Body of pancreas (tissue), 4 donors: Measurements from ENCODE around the gene RIN3. TPM values are rescaled to one million over a fixed set of nuclear protein-coding genes. Genes with fewer than 3 reads are reported as not detected.

ENCODE experiments used
- ATAC-seq: fragments of 150-250 bp; one replicate; pipeline ENCODE4 v1.9.1; 2016
- DNase-seq, 4 donors: peaks; one replicate each; pipeline ENCODE4 v3.0.0-alpha.2; 2019
- H3K27ac ChIP-seq, 4 donors: fragments of 200-600 bp; sonication (generic); 1 replicate in 3 of 4; 2 replicates in 1 of 4; pipeline versions ENCODE4 v1.5.1 to v1.6.1; 2016 to 2019; ENCODE audit warnings: mild to moderate bottlenecking in 1 of 4, mixed read lengths in 1 of 4, moderate library complexity in 1 of 4
- H3K27me3 ChIP-seq, 2 donors: fragments of 200-600 bp; sonication (generic); one replicate each; pipeline ENCODE4 v1.6.0; 2016; ENCODE audit warnings: mild to moderate bottlenecking in 1 of 2
- H3K36me3 ChIP-seq, 2 donors: fragments of 200-600 bp; sonication (generic); replicated peaks in 1 of 2; 2 replicates each; pipeline ENCODE4 v1.5.1; 2016; ENCODE audit warnings: low read depth in 2 of 2; ENCODE audit not compliant: insufficient read depth in 1 of 2
- H3K4me1 ChIP-seq: fragments of 200-600 bp; sonication (generic); one replicate; pipeline ENCODE4 v1.6.0; 2016
- H3K4me3 ChIP-seq, 2 donors: fragments of 200-600 bp; sonication (generic); 1 replicate in 1 of 2; 2 replicates in 1 of 2; pipeline ENCODE4 v1.5.1; 2016 to 2019
- H3K9me3 ChIP-seq, 3 donors: fragments of 200-600 bp; sonication (generic); 1 replicate in 2 of 3; 2 replicates in 1 of 3; pipeline ENCODE4 v1.5.1; 2016
- POLR2A ChIP-seq, 3 donors: fragments of 450-650 bp; IDR thresholded peaks; one replicate each; pipeline ENCODE4 v1.6.1; 2016; ENCODE audit warnings: antibody characterized with exemption in 3 of 3, mild to moderate bottlenecking in 2 of 3
- WGBS, 2 donors: methylation state at CpG; one replicate each; pipeline ENCODE4 v1.1.5; 2017; 5-methylcytosine and 5-hydroxymethylcytosine counted together
- intact Hi-C: fragments of 100-400 bp; cut with DNase I; formaldehyde crosslinking; loops from one replicate; pipeline ENCODE4 v1.15.1; 2023
- total RNA-seq, 2 donors: library from RNA; depleted of rRNA; stranded (reverse); fragments of >200 nt; gene quantifications; one replicate each; pipeline ENCODE4 v1.1.0, GENCODE V29; 2016
- TF ChIP-seq, protein P1 (sequence below), 7 experiments: fragments of 450-650 bp in 4 of 7; fragments of 200-600 bp in 3 of 7; sonication (generic) in 3 of 7; IDR thresholded peaks; one replicate each; pipeline ENCODE4 v1.5.1; 2016 to 2019; ENCODE audit warnings: antibody characterized with exemption in 7 of 7

The RIN3 gene
- total RNA-seq, 2 donors from 2014 or later = 2.6 to 3.3 TPM

DNA sequence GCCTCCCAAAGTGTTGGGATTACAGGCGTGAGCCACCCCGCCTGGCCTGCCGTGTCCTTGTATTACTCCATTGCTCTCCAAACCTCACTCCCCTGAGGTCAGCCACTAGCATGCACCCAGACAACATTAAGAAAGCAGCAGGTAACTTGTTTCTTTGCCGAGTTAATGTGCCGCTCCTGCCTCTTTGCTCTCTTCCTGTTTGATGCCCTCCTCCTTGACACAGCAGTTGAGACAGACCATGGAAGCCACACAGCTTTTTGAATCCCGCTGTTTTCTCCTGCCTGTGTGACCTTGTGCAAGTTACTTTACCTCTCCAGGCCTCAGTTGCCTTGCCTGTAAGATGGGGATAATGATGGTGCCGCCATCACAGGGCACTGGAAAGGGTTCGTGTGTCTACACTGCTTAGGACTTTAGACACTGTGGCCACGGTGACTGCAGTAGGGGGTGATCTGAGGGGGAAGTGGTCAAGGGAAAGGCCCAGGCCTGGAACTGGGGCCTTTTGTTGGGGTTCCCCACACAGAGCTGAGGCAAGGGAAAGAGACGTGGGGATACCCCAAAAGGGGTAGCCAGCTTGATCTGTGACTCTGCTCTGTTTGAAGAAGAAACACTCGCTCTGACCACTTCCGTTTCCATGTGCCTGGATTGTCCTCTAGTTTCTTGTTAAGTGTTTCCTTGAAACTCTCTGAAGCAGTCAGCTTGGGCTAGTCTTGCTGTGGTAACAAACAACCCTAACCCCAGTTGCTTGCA, 69.3 kb downstream of the RIN3 start:
- no peaks in the 10 kb centered on the region for H3K4me1 ChIP-seq
- DNase-seq (no peak), ATAC-seq (no peak)
- no peak overlapping the region for H3K27ac ChIP-seq
- H3K9me3 ChIP-seq = no peaks in the 10 kb centered on the region
- no peak for TF ChIP-seq POLR2A (IDR thresholded peaks at IDR 0.05)
- TF ChIP-seq, protein P1, sequence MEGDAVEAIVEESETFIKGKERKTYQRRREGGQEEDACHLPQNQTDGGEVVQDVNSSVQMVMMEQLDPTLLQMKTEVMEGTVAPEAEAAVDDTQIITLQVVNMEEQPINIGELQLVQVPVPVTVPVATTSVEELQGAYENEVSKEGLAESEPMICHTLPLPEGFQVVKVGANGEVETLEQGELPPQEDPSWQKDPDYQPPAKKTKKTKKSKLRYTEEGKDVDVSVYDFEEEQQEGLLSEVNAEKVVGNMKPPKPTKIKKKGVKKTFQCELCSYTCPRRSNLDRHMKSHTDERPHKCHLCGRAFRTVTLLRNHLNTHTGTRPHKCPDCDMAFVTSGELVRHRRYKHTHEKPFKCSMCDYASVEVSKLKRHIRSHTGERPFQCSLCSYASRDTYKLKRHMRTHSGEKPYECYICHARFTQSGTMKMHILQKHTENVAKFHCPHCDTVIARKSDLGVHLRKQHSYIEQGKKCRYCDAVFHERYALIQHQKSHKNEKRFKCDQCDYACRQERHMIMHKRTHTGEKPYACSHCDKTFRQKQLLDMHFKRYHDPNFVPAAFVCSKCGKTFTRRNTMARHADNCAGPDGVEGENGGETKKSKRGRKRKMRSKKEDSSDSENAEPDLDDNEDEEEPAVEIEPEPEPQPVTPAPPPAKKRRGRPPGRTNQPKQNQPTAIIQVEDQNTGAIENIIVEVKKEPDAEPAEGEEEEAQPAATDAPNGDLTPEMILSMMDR (IDR thresholded peaks at IDR 0.05) = no peak
- intact Hi-C loops = no loop called here
- H3K4me3 ChIP-seq = no peak overlapping the region
- no peaks in the 10 kb centered on the region for H3K27me3 ChIP-seq
- H3K36me3 ChIP-seq = no peaks in the 10 kb centered on the region
- 80 to 87% methylated on average over 12 of the region's 12 CpGs for WGBS, 2 donors

DNA sequence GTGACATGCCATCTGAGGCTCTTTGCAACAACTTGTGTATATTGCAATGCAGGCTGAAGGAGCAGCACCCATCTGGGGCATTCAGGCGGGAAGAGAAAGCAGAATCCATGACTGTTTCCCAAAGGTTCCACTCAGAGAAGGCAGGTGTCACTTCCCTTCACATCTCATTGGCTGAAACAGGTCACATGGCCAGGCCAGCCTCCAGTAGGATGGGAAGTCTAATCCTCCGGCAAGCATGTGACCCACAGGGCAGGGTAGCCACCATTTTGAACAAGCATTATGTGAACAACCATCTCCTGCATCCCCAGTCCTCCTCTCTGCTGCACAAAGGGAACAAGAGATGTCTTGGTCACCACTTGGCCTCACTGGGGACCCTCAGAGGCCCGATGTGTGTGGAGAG, 70.6 kb downstream of the RIN3 start:
- TF ChIP-seq POLR2A (IDR thresholded peaks at IDR 0.05) = no peak
- TF ChIP-seq, protein P1 (IDR thresholded peaks at IDR 0.05) = no peak
- H3K27me3 ChIP-seq = no peaks in the 10 kb centered on the region
- no peak overlapping the region for H3K4me3 ChIP-seq
- H3K27ac ChIP-seq = no peak overlapping the region
- DNase-seq = no peak
- intact Hi-C loops = no loop called here
- no peaks in the 10 kb centered on the region for H3K4me1 ChIP-seq
- no peaks in the 10 kb centered on the region for H3K9me3 ChIP-seq
- no peak for ATAC-seq
- WGBS, 2 donors = 68 to 82% methylated on average over 3 of the region's 3 CpGs
- no peaks in the 10 kb centered on the region for H3K36me3 ChIP-seq

GRCh38 chr14:92584816-92585215, 71.2 kb downstream of the RIN3 start:
- no peaks in the 10 kb centered on the region for H3K36me3 ChIP-seq
- no peak overlapping the region for H3K27ac ChIP-seq
- intact Hi-C loops = no loop called here
- H3K9me3 ChIP-seq = no peaks in the 10 kb centered on the region
- TF ChIP-seq, protein P1 (IDR thresholded peaks at IDR 0.05) = no peak
- TF ChIP-seq POLR2A (IDR thresholded peaks at IDR 0.05) = no peak
- no peaks in the 10 kb centered on the region for H3K4me1 ChIP-seq
- H3K27me3 ChIP-seq = no peaks in the 10 kb centered on the region
- ATAC-seq = no peak
- 68 to 90% methylated on average over 6 of the region's 6 CpGs for WGBS, 2 donors
- no peak overlapping the region for H3K4me3 ChIP-seq
- DNase-seq = no peak

DNA sequence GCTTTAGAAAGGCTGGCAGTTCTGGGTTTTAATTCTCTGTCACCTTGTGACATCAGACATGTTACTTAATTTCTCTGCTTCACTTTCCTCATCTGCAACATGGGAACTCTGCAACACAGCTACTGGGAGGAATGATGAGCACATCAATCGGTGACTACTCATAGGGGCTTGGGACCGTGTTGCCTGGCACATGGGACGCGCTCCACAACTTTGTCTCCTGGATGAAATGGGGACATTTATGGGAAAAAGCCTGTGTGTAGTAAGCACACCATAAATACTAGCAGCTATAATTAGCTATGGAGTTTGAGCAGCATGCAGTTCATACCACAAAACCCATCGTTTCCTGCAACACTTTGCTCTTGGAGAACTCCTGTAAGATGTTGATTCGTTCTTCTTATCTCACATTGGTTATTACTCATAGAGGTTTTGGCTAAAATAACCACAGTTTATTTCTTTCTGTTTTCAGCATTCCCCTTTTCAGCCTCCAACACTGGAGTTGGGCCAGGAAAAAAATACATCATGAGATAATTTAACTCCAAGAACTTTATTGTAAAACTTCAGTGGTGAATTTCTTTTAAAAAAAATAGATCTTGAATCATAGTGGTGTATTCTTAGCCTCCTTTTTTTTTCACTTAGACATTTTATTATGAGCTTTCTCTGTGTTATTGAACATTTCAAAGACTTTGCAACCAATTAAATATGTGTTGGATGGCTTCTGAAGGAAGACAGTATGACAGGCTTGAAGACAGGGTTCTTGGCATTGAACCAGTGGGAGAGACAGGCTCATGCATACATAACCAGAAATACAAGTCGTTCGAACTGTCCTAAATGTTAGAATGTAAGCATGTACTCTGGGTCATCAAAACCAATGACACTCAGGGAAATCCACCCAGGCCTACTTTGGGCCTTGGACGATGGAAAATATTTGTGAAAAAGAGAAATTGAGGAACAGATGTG, 72.7 kb downstream of the RIN3 start:
- Histone ChIP-seq H3K27me3 (no peaks in the 10 kb centered on the region), H3K4me1 (no peaks in the 10 kb centered on the region), H3K27ac (no peak overlapping the region), H3K9me3 (peaks cover 0 to 5% (median 0%) of the 10 kb centered on the region in 3 donors), H3K36me3 (no peaks in the 10 kb centered on the region), H3K4me3 (no peak overlapping the region)
- intact Hi-C loops = no loop called here
- TF ChIP-seq, protein P1 (IDR thresholded peaks at IDR 0.05) = no peak
- WGBS, 2 donors = 56 to 62% methylated on average over 9 of the region's 9 CpGs
- ATAC-seq (peak; percentile 38), DNase-seq (peak in 1 of 4 donors; percentile 27)
